BLaER1 (cell line): Measurements from ENCODE around the gene IRF4.
"Not testable (repeated sequence)": the region's sequence is repeated elsewhere in the genome, so short reads cannot be mapped to it uniquely, and the experiment has no call there.

Experiments
- H3K27ac ChIP-seq: shearing (Covaris generic); formaldehyde crosslinking; 2 replicates; pipeline ENCODE4 v1.8.1; 2022
- H3K27me3 ChIP-seq: shearing (Covaris generic); formaldehyde crosslinking; 2 replicates; pipeline ENCODE4 v1.8.1; 2022
- H3K36me3 ChIP-seq: shearing (Covaris generic); formaldehyde crosslinking; 2 replicates; pipeline ENCODE4 v1.8.1; 2022
- H3K4me1 ChIP-seq: shearing (Covaris generic); formaldehyde crosslinking; 2 replicates; pipeline ENCODE4 v1.8.1; 2022
- H3K4me2 ChIP-seq: shearing (Covaris generic); formaldehyde crosslinking; 2 replicates; pipeline ENCODE4 v1.8.1; 2022
- H3K4me3 ChIP-seq: shearing (Covaris generic); formaldehyde crosslinking; 2 replicates; pipeline ENCODE4 v1.8.1; 2022
- H3K9ac ChIP-seq: shearing (Covaris generic); formaldehyde crosslinking; 2 replicates; pipeline ENCODE4 v1.8.1; 2022
- H3K9me3 ChIP-seq: shearing (Covaris generic); formaldehyde crosslinking; 2 replicates; pipeline ENCODE4 v1.8.1; 2022
- H4K20me1 ChIP-seq: shearing (Covaris generic); formaldehyde crosslinking; 2 replicates; pipeline ENCODE4 v1.8.1; 2022
- Cebpa-rat ChIP-seq: shearing (Covaris generic); IDR thresholded peaks from 2 replicates; pipeline ENCODE4 v1.8.1; 2022

IRF4 gene

DNA sequence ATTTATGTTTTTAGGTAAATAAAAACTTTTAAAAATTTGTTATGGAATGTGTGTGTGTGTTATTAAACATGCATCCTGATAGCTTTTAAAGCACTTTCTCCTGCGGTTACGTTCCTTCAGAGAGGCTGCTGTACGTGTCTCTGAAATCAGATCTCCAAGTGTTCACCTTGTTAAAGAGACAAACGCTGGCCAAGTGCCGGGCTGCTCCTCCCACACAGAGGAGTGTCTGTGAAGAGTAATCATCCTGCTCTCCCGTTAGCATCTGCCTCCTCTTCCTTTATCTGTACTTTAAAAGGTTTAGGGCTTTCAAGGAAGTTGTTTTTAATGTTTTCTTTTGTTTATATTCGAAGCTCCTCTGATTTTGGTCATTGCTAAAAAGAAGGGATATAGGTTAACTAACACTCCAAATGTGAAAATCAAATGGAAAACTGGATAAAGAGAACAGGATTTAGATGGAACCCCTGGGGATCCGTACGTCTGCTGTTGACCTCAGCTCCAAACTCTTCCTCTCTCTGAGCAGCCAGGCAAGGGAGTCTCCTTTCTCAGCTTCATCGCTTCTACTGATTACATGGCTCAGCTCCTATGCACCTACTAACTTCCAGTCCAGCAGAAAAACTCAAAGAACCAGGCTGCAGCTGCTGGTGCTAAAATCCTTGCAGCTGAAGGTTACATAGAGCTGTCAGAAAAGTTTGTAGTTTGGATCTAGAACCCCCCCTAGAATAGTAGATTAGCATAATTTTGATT, 20.0 kb downstream of the IRF4 start:
- Histone ChIP-seq H3K27ac (no peak overlapping the region), H3K4me3 (no peak overlapping the region), H3K27me3 (no peaks in the 10 kb centered on the region), H4K20me1 (peaks cover 49% of the 10 kb centered on the region), H3K9me3 (peaks cover 37% of the 10 kb centered on the region), H3K4me1 (peaks cover 50% of the 10 kb centered on the region), H3K4me2 (no peak overlapping the region), H3K36me3 (peaks cover 79% of the 10 kb centered on the region), H3K9ac (no peak overlapping the region)
- no peak for TF ChIP-seq Cebpa-rat

DNA sequence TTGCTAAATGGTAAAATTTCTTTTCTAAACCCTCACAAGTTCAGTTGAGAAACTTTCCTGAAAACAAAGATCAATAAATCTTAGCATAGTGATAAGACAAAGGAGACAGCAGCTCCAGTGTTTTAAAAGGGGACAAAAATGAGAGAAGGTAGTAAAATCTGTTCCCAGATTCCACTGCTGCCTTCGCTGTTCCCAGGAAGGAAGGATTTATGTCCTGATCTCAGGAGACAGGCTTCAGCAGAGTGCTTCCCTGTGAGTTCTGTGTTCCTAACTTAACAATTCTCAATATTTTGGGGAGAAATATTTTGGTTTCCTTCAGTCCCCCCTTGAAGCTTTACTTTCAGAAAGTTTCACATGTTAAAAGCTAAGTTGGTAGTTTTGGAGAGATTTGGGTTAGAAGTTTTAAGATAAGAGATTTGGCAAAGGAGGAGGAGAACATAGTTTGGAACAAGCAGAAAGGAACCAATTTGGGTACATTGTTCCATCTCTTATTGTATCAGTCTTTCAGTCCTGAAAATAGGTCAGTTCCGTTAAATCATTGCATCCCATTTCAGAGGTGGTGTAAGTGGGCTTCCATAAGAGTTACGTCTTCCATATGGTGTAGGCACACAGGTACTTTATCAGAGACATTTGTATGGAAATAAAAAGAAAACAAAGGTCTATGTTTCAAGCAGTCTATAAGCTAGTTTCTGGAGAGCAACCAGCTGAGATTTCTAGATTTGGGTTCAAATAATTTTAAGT, 20.8 kb downstream of the IRF4 start:
- no peak for TF ChIP-seq Cebpa-rat
- H3K4me1 ChIP-seq, result peaks cover 49% of the 10 kb centered on the region
- H3K27me3 ChIP-seq, result no peaks in the 10 kb centered on the region
- H3K4me2 ChIP-seq, result no peak overlapping the region
- no peak overlapping the region for H3K27ac ChIP-seq
- H3K9me3 ChIP-seq, result peaks cover 43% of the 10 kb centered on the region
- peaks cover 72% of the 10 kb centered on the region for H3K36me3 ChIP-seq
- H3K9ac ChIP-seq, result no peak overlapping the region
- H4K20me1 ChIP-seq, result peaks cover 42% of the 10 kb centered on the region
- H3K4me3 ChIP-seq, result no peak overlapping the region

DNA sequence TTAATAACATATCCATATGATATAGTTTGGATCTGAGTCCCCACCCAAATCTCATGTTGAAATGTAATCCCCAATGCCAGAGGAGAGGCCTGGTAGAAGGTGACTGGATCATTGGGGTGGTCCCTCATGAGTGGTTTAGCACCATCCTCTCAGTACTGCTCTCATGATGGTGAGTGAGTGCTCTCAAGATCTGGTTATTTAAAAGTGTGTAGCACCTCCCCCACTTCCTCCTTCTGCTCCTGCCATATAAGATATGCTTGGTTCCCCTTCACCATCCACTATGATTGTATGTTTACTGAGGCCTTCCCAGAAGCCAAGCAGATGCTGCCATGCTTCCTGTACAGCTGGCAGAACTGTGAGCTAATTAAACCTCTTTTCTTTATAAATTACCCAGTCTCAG, 22.9 kb downstream of the IRF4 start:
- peaks cover 21% of the 10 kb centered on the region for H4K20me1 ChIP-seq
- 0 out of 2 replicates have a peak overlapping the region, but pooled peaks have one; percentile 3 for H3K4me3 ChIP-seq
- H3K9me3 ChIP-seq, result peaks cover 47% of the 10 kb centered on the region
- peaks cover 51% of the 10 kb centered on the region for H3K36me3 ChIP-seq
- no peak overlapping the region for H3K27ac ChIP-seq
- H3K9ac ChIP-seq, result no peak overlapping the region
- no peak for TF ChIP-seq Cebpa-rat
- peak overlapping the region; percentile 25; the same call in 1 of the 2 replicates for H3K4me2 ChIP-seq
- no peaks in the 10 kb centered on the region for H3K27me3 ChIP-seq
- H3K4me1 ChIP-seq, result peaks cover 36% of the 10 kb centered on the region

DNA sequence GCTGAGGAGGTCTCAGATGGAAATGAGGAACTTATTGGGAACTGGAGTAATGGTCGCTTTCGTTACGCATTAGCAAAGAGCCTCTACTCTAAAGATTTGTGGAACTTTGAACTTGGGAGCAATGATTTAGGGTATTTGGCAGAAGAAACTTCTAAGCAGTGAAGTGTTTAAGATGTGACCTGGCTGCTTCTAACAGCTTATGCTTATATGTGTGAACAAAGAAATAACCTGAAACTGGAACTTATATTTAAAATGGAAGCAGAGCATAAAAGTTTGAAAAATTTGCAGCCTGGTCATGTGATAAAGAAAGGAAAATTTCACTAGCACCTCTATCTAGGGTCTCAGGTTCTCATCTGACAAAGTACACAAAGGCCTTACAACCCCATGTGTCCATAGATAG, 23.5 kb downstream of the IRF4 start:
- Histone ChIP-seq H3K9ac (no peak overlapping the region), H3K27me3 (no peaks in the 10 kb centered on the region), H3K9me3 (peaks cover 47% of the 10 kb centered on the region), H4K20me1 (peaks cover 15% of the 10 kb centered on the region), H3K4me2 (no peak overlapping the region), H3K4me1 (peaks cover 32% of the 10 kb centered on the region), H3K27ac (no peak overlapping the region), H3K36me3 (peaks cover 44% of the 10 kb centered on the region), H3K4me3 (no peak overlapping the region)
- no peak for TF ChIP-seq Cebpa-rat

DNA sequence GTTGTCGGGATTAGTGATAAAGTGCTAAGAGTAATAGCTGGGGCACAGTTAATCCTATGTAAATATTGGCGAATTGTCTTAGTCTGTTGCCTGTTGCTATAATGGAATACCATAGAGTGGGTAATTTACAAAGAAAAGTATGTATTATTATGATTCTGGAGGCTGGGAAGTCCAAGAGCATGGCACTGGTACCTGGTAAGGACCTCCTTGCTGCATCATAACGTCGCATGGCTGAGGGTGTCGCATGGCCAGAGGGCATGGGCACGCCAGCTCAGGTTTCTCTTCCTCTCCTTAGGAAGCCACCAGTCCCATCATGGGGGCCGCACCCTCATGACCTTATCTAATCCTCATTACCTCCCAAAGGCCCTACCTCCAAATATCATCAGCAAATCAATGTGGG, 29.7 kb downstream of the IRF4 start:
- no peak overlapping the region for H3K4me2 ChIP-seq
- H3K27ac ChIP-seq, result no peak overlapping the region
- H3K36me3 ChIP-seq, result no peaks in the 10 kb centered on the region
- no peak overlapping the region for H3K4me3 ChIP-seq
- H3K4me1 ChIP-seq, result peaks cover 18% of the 10 kb centered on the region; the same call in 1 of the 2 replicates
- no peaks in the 10 kb centered on the region for H4K20me1 ChIP-seq
- H3K27me3 ChIP-seq, result no peaks in the 10 kb centered on the region
- peaks cover 45% of the 10 kb centered on the region for H3K9me3 ChIP-seq
- no peak overlapping the region for H3K9ac ChIP-seq
- no peak for TF ChIP-seq Cebpa-rat

DNA sequence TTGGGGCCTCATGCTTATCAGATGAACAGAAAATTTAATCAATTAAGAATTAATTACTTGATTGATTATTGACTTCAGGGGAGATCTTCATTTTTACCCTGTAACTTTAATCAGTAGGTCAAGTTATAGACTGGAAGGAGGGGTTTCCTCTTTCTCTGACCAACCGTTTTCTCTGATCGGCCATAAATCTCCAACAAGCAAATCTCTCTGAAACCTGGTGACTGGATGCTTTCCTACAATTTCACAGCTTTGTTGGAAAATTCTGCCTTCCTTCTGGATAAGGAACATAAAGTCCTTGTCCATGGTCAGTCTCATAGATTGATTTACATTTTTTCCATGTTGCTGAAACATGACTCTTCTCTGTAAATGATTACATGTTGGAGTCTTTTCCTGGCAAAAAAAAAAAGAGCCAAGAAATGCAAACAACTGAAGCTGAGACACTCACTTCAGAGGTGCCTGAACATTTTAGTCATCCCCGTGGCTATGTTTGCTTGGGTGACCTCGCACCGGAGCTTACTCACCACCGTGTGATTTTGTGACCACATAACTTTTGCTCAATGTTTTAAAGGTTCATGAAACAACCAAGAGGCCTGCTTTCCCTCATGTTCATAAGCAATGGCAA, 31.0 kb downstream of the IRF4 start:
- no peak overlapping the region for H3K9ac ChIP-seq
- no peak overlapping the region for H3K4me3 ChIP-seq
- no peak overlapping the region for H3K27ac ChIP-seq

DNA sequence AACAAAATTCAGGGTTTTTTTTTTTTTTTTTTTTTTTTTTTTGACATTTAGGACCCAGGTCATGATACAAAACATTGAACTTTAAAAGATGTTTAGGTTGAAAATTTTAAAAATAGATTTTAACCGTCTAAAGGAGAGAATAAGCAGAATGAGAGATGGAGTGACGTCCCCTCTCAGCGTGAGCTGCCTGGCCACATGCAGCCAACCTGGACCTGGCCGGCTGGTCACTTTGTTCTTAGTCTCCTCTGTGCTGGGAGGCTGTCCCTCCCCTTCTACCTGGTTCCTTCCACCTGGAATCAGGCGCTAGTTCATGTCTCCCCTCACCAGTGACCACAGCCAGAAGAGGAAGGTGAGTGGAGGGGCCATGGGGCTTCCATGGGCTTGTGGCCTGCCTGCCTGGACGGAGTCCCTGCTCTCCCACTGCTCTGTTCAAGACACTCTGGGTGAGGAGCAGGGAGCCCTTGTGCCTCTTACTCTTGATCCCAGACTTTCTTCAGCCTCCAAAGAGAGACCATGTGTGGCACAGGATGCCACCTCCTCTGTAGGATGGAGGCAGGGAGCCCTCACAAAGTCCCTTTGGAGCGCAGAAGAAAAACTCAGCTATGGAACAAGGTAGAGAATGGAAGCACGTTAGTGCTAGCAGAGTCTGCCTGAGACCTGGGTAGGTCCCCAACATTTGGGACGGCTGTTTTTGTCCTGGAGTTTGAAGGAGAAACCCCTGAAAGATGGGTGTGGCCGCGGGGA, 31.7 kb downstream of the IRF4 start:
- Histone ChIP-seq H3K4me1 (peaks cover 28% of the 10 kb centered on the region), H3K9ac (no peak overlapping the region), H3K9me3 (peaks cover 31% of the 10 kb centered on the region), H3K27ac (peak overlapping the region; percentile 4; the same call in 1 of the 2 replicates), H4K20me1 (no peaks in the 10 kb centered on the region), H3K4me2 (no peak overlapping the region), H3K36me3 (no peaks in the 10 kb centered on the region), H3K27me3 (no peaks in the 10 kb centered on the region), H3K4me3 (no peak overlapping the region)
- TF ChIP-seq Cebpa-rat, result no peak

More for the DNA sequence above, 31.0 kb downstream of the IRF4 start:
- no peak for TF ChIP-seq Cebpa-rat
- H3K36me3 ChIP-seq, result no peaks in the 10 kb centered on the region
- H3K27me3 ChIP-seq, result no peaks in the 10 kb centered on the region
- no peaks in the 10 kb centered on the region for H4K20me1 ChIP-seq
- H3K4me1 ChIP-seq, result peaks cover 23% of the 10 kb centered on the region
- H3K9me3 ChIP-seq, result peaks cover 33% of the 10 kb centered on the region
- no peak overlapping the region for H3K4me2 ChIP-seq

DNA sequence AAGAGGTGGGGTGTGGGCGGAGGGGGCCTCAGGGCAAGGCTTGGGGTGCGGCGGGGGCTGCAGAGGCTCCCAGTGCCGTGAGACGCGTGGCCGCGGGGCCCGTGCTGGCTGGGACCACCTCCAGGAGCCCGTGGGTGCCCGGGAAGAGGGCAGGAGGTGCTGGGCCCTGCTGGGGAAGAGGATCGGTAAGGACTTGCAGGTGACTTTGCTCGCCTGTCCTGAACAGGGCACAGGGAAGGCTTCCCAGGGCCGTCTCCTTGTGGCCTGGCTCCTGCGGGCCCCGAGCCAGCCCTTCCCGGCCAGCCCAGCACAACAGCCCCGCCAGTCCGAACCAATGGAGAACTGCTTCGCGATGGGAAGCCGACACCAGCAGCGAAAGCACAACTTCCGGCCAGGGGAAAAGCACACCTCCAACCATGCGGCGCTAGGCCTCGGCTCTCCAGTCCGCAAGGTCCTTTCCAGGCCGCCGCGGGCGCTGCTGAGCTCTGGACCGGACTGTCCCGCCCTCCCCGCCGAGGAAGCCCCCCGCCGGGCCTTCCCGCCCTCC, 32.3 kb downstream of the IRF4 start:
- no peak for TF ChIP-seq Cebpa-rat
- H3K27me3 ChIP-seq, result no peaks in the 10 kb centered on the region
- H3K4me2 ChIP-seq, result no peak overlapping the region
- H3K27ac ChIP-seq, result no peak overlapping the region
- H3K4me3 ChIP-seq, result no peak overlapping the region
- peaks cover 31% of the 10 kb centered on the region for H3K9me3 ChIP-seq
- no peaks in the 10 kb centered on the region for H4K20me1 ChIP-seq
- no peak overlapping the region for H3K9ac ChIP-seq
- peaks cover 34% of the 10 kb centered on the region for H3K4me1 ChIP-seq
- no peaks in the 10 kb centered on the region for H3K36me3 ChIP-seq

DNA sequence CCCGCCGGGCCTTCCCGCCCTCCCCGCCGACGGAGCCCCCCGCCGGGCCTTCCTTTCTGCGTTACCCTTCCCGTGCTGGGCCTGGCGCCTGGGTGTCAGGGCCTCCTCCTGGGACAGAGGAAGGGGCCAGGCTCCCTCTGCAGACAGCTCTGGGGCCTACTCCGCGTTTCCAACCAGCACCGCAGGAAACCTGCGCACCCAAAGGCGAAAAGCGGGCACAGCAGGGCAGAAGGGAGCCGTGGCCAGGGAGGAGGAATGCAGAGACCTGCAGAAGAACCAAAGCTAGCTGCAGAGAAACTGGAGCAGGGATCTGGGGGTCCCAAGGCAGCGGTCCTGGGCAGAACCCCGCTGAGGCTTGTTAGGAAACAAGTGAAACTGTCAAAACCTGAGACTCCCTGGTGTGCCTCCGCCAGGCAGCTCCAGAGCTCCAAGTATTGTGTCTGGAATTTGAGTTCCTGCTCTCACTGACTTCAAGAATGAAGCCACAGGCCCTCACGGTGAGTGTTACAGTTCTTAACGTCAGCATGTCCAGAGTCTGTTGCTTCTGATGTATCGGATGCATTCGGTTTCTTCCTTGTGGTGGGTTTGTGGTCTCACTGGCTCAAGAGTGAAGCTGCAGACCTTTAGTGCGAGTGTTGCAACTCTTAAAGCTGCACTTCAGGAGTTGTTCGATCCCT, 33.3 kb downstream of the IRF4 start:
- Histone ChIP-seq H3K9ac (no peak overlapping the region), H3K4me2 (no peak overlapping the region), H3K27ac (no peak overlapping the region), H3K36me3 (no peaks in the 10 kb centered on the region), H3K27me3 (no peaks in the 10 kb centered on the region), H3K9me3 (peaks cover 31% of the 10 kb centered on the region), H4K20me1 (no peaks in the 10 kb centered on the region), H3K4me3 (no peak overlapping the region), H3K4me1 (peaks cover 44% of the 10 kb centered on the region)
- no peak for TF ChIP-seq Cebpa-rat

DNA sequence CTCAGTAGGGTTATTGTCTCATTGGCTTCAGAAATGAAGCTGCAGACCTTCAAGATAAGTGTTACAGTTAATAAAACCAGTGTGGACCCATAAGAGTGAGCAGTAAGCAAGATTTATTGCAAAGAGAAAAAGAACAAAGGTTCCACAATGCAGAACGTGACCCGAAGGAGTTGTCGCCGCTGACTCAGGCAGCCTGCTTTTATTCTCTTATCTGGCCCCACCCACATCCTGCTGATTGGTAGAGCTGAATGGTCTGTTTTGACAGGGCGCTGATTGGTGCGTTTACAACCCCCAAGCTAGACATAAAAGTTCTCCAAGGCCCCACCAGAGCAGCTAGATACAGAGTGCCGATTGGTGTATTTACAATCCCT, 33.9 kb downstream of the IRF4 start:
- H3K4me3 ChIP-seq, H3K36me3 ChIP-seq, H3K4me2 ChIP-seq, H3K9ac ChIP-seq, H3K27me3 ChIP-seq, H3K27ac ChIP-seq, H4K20me1 ChIP-seq: not testable (repeated sequence)
- peaks cover 50% of the 10 kb centered on the region for H3K4me1 ChIP-seq
- H3K9me3 ChIP-seq, result peaks cover 31% of the 10 kb centered on the region

DNA sequence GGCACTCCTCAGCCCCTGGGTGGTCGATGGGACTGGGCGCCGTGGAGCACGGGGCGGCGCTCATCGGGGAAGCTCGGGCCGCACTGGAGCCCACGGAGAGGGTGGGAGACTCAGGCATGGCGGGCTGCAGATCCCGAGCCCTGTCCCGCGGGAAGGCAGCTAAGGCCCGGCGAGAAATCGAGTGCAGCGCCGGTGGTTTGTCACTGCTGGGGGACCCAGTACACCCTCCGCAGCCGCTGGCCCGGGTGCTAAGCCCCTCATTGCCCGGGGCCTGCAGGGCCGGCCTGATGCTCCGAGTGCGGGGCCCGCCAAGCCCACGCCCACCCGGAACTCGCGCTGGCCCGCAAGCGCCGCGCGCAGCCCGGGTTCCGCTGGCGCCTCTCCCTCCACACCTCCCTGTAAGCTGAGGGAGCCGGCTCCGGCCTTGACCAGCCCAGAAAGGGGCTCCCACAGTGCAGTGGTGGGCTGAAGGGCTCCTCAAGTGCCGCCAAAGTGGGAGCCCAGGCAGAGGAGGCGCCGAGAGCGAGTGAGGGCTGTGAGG, 34.7 kb downstream of the IRF4 start:
- not testable (repeated sequence) for H3K9ac ChIP-seq, H3K27me3 ChIP-seq, H4K20me1 ChIP-seq, H3K27ac ChIP-seq, H3K4me2 ChIP-seq, H3K36me3 ChIP-seq, H3K4me3 ChIP-seq
- peaks cover 24% of the 10 kb centered on the region for H3K9me3 ChIP-seq
- H3K4me1 ChIP-seq, result peaks cover 54% of the 10 kb centered on the region
